Smooth muscle cell (in vitro differentiated cells): Measurements from ENCODE around the gene FCGBP. TPM values are rescaled to one million over a fixed set of nuclear protein-coding genes. Genes with fewer than 3 reads are reported as not detected.

Experiments used
- DNase-seq: peaks from one replicate; lab custom pipeline; 2025; ENCODE audit not compliant: unreplicated experiment; lab: John Stamatoyannopoulos, UW
- H2AFZ ChIP-seq: fragments of 200-600 bp; sonication (generic); 2 replicates; pipeline ENCODE4 v1.6.0; 2016; ENCODE audit warnings: antibody characterized with exemption, low read depth, mild to moderate bottlenecking
- H3F3A ChIP-seq: fragments of 200-600 bp; sonication (generic); 2 replicates; pipeline ENCODE4 v1.6.0; 2017; ENCODE audit warnings: antibody characterized with exemption, low read depth
- H3K27ac ChIP-seq: fragments of 200-600 bp; sonication (generic); 2 replicates; pipeline ENCODE4 v1.5.1; 2016; ENCODE audit warnings: low read depth, mild to moderate bottlenecking
- H3K27me3 ChIP-seq: fragments of 200-600 bp; sonication (generic); 2 replicates; pipeline ENCODE4 v1.6.1; 2016; ENCODE audit warnings: low read depth, mild to moderate bottlenecking
- H3K36me3 ChIP-seq: fragments of 200-600 bp; sonication (generic); 2 replicates; pipeline ENCODE4 v1.5.1; 2016; ENCODE audit warnings: low read depth
- H3K4me1 ChIP-seq: fragments of 200-600 bp; sonication (generic); 2 replicates; pipeline ENCODE4 v1.5.1; 2016; ENCODE audit warnings: low read depth
- H3K4me2 ChIP-seq: fragments of 200-600 bp; sonication (generic); 2 replicates; pipeline ENCODE4 v1.6.0; 2016; ENCODE audit warnings: mild to moderate bottlenecking
- H3K4me3 ChIP-seq: fragments of 200-600 bp; sonication (generic); 2 replicates; pipeline ENCODE4 v1.5.1; 2016; ENCODE audit warnings: mild to moderate bottlenecking
- H3K79me2 ChIP-seq: fragments of 200-600 bp; sonication (generic); 2 replicates; pipeline ENCODE4 v1.6.0; 2016; ENCODE audit warnings: low read depth, mild to moderate bottlenecking
- H3K9ac ChIP-seq: fragments of 200-600 bp; sonication (generic); 2 replicates; pipeline ENCODE4 v1.6.0; 2016; ENCODE audit warnings: low read depth
- H3K9me3 ChIP-seq: fragments of 200-600 bp; sonication (generic); replicated peaks from 2 replicates; pipeline ENCODE4 v1.5.1; 2016; ENCODE audit warnings: low read depth
- H4K20me1 ChIP-seq: fragments of 200-600 bp; sonication (generic); 2 replicates; pipeline ENCODE4 v1.6.0; 2016; ENCODE audit warnings: low read depth
- CTCF ChIP-seq: fragments of 200-600 bp; sonication (generic); IDR thresholded peaks from 2 replicates; pipeline ENCODE4 v1.5.1; 2017; ENCODE audit warnings: borderline replicate concordance, mild to moderate bottlenecking, antibody characterized with exemption; ENCODE audit not compliant: insufficient read depth, poor library complexity, severe bottlenecking
- WGBS: methylation state at CpG from one replicate; pipeline ENCODE4 v1.1.7; 2016; ENCODE audit warnings: low lambda C conversion rate; 5-methylcytosine and 5-hydroxymethylcytosine counted together
- polyA plus RNA-seq: library from polyadenylated mRNA; unstranded; fragments of >200 nt; fragmentation: Nextera tagmentation; extraction: Ambion mirVana; gene quantifications from 2 replicates; pipeline ENCODE4 v1.2.1, GENCODE V29; 2016
- total RNA-seq: library from RNA; depleted of rRNA; stranded (reverse); fragments of >200 nt; gene quantifications from 2 replicates; pipeline ENCODE4 v1.2.3, GENCODE V29; 2014

The FCGBP gene
- total and polyA plus RNA-seq, 2 experiments from 2014 or later = 0.15 to 0.18 TPM

- H2AFZ ChIP-seq = no peak overlapping the region
- WGBS = 89% methylated on average over 3 of the region's 3 CpGs
- H3K27me3 ChIP-seq = no peaks in the 10 kb centered on the region
- no peaks in the 10 kb centered on the region for H4K20me1 ChIP-seq
- H3K36me3 ChIP-seq = no peaks in the 10 kb centered on the region
- H3K4me3 ChIP-seq = no peak overlapping the region
- H3K79me2 ChIP-seq = no peaks in the 10 kb centered on the region
- H3K27ac ChIP-seq = no peak overlapping the region
- no peak for DNase-seq
- H3K9me3 ChIP-seq = no peaks in the 10 kb centered on the region
- no peak for TF ChIP-seq CTCF
- no peaks in the 10 kb centered on the region for H3F3A ChIP-seq
- H3K4me1 ChIP-seq = no peaks in the 10 kb centered on the region
- no peak overlapping the region for H3K9ac ChIP-seq
- H3K4me2 ChIP-seq = no peak overlapping the region
These were observed 4.7 kb downstream of the FCGBP start for GRCh38 chr19:39929750-39930149.

- Histone ChIP-seq H3K9ac (no peak overlapping the region), H3K9me3 (no peaks in the 10 kb centered on the region), H3K4me2 (no peak overlapping the region), H4K20me1 (no peaks in the 10 kb centered on the region), H3K4me1 (no peaks in the 10 kb centered on the region), H3K79me2 (no peaks in the 10 kb centered on the region), H3K36me3 (no peaks in the 10 kb centered on the region), H3F3A (no peaks in the 10 kb centered on the region), H3K4me3 (no peak overlapping the region), H3K27ac (no peak overlapping the region), H2AFZ (no peak overlapping the region), H3K27me3 (no peaks in the 10 kb centered on the region)
- TF ChIP-seq CTCF = no peak
- no peak for DNase-seq
- 90% methylated on average over 3 of the region's 3 CpGs for WGBS
These were observed 6.1 kb downstream of the FCGBP start for GRCh38 chr19:39928357-39928725.

- Histone ChIP-seq H3K9me3 (no peaks in the 10 kb centered on the region), H2AFZ (no peak overlapping the region), H4K20me1 (no peaks in the 10 kb centered on the region), H3K36me3 (no peaks in the 10 kb centered on the region), H3K27me3 (no peaks in the 10 kb centered on the region), H3K4me2 (no peak overlapping the region), H3K9ac (no peak overlapping the region), H3K79me2 (no peaks in the 10 kb centered on the region), H3F3A (no peaks in the 10 kb centered on the region), H3K4me3 (no peak overlapping the region), H3K27ac (no peak overlapping the region), H3K4me1 (no peaks in the 10 kb centered on the region)
- WGBS = 92% methylated on average over 23 of the region's 23 CpGs
- DNase-seq = no peak
- TF ChIP-seq CTCF = no peak
These were observed 6.7 kb downstream of the FCGBP start for GRCh38 chr19:39927524-39928356.

GRCh38 chr19:39927076-39927475 lies 7.4 kb downstream of the FCGBP start:
- Histone ChIP-seq H2AFZ (no peak overlapping the region), H3K9me3 (no peaks in the 10 kb centered on the region), H3K4me2 (no peak overlapping the region), H3K27ac (no peak overlapping the region), H3K36me3 (no peaks in the 10 kb centered on the region), H3K9ac (no peak overlapping the region), H3K79me2 (no peaks in the 10 kb centered on the region), H3F3A (no peaks in the 10 kb centered on the region), H4K20me1 (no peaks in the 10 kb centered on the region), H3K4me3 (no peak overlapping the region), H3K27me3 (no peaks in the 10 kb centered on the region), H3K4me1 (no peaks in the 10 kb centered on the region)
- no peak for TF ChIP-seq CTCF
- no peak for DNase-seq
- WGBS = 94% methylated on average over 11 of the region's 11 CpGs
